ENCODE data around the gene PRKCD. TPM values are rescaled to one million over a fixed set of nuclear protein-coding genes. Genes with fewer than 3 reads are reported as not detected.

The PRKCD gene
- total RNA-seq, 4 donors from 2014 or later = 36.3 to 73.1 (median 70.6) TPM

DNA sequence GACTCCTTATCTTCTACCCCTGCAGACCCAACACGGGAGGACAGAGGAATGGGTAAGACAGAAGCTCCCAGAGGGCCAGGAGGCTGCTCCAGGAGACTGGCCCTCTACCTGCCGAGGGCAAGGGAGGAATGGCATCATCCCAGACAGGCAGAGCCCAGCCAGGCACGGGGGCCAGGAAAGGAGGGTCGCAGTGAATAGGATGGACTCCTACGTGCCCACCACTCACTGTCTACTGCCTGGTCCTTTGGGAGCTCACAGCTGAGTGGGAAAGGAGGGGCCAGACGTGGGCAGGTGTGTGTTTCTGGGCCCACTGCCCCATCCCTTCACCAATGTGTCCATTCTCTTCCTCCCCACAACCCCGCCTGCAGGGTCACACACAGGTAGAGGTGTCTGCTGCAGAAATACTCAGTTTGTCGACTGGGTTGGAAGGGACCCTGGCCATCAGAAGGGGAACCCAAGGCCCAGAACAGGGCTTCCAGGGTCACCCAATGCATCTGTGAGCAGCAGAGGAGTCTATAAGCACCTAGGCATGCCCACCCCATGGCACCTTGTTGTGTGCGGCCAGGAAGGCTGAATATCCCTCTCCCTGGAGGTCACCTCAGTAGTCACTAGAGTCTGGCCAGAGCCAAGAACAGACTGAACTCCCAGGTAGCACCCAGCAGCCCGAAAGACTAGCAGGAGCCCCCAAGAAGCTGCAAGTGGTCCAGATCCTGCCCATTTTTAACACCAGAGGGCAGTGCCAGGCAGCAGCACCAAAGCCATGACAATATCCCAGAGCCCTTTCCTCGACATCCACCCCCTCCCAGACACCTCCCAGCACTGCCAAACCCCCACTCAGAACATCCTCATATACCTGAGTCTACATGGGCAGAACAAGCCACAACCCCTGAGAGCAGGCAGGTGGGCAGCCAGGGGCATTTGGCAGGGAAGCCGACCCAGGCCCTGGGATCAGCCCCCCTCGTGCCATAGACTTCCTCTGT is 70.8 kb downstream of the PRKCD start:
- peaks cover 0 to 11% (median 6%) of the 10 kb centered on the region in 4 donors for H3K4me1 ChIP-seq
- no peak overlapping the region for H3K27ac ChIP-seq
- H3K9me3 ChIP-seq = no peaks in the 10 kb centered on the region
- DNase-seq = peak in 1 of 3 donors; percentile 34
- no peaks in the 10 kb centered on the region for H3K27me3 ChIP-seq
- TF ChIP-seq POLR2A (IDR thresholded peaks at IDR 0.05) = no peak
- TF ChIP-seq, protein P1, sequence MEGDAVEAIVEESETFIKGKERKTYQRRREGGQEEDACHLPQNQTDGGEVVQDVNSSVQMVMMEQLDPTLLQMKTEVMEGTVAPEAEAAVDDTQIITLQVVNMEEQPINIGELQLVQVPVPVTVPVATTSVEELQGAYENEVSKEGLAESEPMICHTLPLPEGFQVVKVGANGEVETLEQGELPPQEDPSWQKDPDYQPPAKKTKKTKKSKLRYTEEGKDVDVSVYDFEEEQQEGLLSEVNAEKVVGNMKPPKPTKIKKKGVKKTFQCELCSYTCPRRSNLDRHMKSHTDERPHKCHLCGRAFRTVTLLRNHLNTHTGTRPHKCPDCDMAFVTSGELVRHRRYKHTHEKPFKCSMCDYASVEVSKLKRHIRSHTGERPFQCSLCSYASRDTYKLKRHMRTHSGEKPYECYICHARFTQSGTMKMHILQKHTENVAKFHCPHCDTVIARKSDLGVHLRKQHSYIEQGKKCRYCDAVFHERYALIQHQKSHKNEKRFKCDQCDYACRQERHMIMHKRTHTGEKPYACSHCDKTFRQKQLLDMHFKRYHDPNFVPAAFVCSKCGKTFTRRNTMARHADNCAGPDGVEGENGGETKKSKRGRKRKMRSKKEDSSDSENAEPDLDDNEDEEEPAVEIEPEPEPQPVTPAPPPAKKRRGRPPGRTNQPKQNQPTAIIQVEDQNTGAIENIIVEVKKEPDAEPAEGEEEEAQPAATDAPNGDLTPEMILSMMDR (IDR thresholded peaks at IDR 0.05) = no peak
- peaks cover 0 to 84% (median 0%) of the 10 kb centered on the region in 3 donors for H3K36me3 ChIP-seq
- H3K4me3 ChIP-seq = no peak overlapping the region

DNA sequence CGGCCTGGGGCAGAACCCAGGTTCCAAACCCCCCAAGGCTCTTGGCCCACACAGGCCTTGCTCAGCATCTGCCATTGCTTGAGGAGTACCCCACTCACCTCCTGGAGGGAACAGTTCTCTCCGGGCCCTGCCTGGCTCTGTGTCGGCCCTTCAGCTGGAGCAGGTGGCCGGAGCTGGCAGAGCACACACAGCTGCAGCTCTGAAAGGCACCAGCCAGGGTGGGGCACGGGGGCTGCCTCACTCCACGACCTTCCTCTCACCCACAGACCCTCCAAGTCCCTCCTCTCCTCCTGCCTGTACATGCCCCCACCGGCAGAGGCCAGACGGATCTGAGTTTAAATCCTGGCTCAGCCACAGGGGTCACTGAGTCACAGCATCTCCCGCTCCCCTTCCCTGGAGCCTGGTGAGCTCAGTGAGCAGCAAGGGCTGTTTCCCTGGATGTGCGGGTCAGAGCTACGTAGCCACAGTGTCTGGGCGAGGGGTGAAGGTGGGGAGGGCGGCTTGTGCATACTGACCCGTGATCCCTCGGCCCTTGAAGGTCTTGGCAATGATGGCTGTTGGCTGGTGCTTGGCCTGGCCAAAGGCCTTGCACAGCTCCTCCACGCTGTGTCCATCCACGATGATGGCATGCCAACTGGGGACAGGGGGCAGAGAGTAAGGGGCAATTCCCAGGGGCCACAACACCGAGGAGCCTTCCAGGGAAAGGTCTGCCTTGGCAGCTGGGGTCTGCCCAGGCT is 71.8 kb downstream of the PRKCD start:
- Histone ChIP-seq H3K4me1 (peaks cover 0 to 19% (median 6%) of the 10 kb centered on the region in 4 donors), H3K4me3 (no peak overlapping the region), H3K27me3 (no peaks in the 10 kb centered on the region), H3K27ac (no peak overlapping the region), H3K9me3 (no peaks in the 10 kb centered on the region), H3K36me3 (peaks cover 0 to 74% (median 0%) of the 10 kb centered on the region in 3 donors)
- TF ChIP-seq, protein P1 (IDR thresholded peaks at IDR 0.05) = no peak
- TF ChIP-seq POLR2A (IDR thresholded peaks at IDR 0.05) = no peak
- DNase-seq = peak in 1 of 3 donors; percentile 36

DNA sequence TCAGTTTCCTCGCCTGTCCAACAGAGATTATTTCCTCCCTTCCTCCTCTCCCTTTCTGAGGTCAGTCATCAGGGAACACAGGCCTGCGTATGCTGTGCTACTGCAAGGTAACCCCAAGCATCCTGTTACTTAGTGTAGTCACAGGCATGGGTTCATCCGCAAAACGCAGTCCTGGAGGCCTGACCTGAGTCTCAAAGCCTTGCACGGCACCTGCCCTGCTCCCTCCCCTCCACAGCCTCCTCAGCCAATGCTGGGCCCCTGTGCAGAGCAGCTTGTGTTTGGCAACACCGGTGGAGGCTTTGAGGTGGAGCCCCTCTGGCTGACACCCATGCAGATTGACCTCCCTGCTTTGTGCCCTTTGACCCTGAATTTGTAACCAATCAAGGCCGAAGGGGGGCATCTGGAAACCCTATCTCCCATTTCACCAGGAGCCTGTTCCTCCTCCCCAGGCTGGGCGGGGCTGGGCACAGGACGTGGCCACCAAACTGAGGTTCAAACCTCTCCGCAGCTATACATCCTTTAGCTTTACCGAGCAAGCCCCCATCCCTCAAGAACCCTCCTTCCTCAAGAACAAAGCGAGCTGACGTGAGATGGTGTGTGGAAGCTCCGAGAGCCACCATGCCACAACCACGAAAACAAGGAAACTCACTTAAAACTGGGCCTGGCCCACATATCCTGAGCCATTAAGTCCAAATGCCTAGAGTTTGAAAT is 73.3 kb downstream of the PRKCD start:
- H3K27ac ChIP-seq = no peak overlapping the region
- peaks cover 0 to 30% (median 11%) of the 10 kb centered on the region in 4 donors for H3K4me1 ChIP-seq
- no peaks in the 10 kb centered on the region for H3K9me3 ChIP-seq
- H3K27me3 ChIP-seq = no peaks in the 10 kb centered on the region
- H3K4me3 ChIP-seq = no peak overlapping the region
- DNase-seq = no peak
- peaks cover 0 to 70% (median 0%) of the 10 kb centered on the region in 3 donors for H3K36me3 ChIP-seq
- TF ChIP-seq, protein P1 (IDR thresholded peaks at IDR 0.05) = no peak
- no peak for TF ChIP-seq POLR2A (IDR thresholded peaks at IDR 0.05)

DNA sequence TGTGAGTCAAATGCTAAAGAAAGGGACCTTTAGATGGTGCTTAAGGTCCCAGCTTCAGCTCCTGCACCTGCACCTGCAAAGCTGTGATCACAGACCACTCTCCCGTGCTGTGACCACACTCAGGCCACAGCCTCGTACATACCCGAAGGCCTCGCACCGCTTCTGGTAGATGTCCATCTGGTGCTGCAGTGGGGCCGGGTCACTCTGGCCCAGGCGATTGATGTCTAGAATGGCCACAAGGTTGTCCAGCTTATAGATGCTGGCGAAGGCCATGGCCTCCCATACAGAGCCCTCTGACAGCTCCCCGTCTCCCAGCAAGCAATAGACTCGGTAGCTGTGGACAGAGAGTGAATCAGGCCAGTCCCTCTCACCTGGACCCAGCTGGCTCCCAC is 73.8 kb downstream of the PRKCD start:
- Histone ChIP-seq H3K4me3 (no peak overlapping the region), H3K36me3 (peaks cover 0 to 70% (median 0%) of the 10 kb centered on the region in 3 donors), H3K4me1 (peaks cover 0 to 36% (median 11%) of the 10 kb centered on the region in 4 donors), H3K27me3 (no peaks in the 10 kb centered on the region), H3K9me3 (no peaks in the 10 kb centered on the region), H3K27ac (no peak overlapping the region)
- TF ChIP-seq, protein P1 (IDR thresholded peaks at IDR 0.05) = no peak
- TF ChIP-seq POLR2A (IDR thresholded peaks at IDR 0.05) = no peak
- DNase-seq = no peak

DNA sequence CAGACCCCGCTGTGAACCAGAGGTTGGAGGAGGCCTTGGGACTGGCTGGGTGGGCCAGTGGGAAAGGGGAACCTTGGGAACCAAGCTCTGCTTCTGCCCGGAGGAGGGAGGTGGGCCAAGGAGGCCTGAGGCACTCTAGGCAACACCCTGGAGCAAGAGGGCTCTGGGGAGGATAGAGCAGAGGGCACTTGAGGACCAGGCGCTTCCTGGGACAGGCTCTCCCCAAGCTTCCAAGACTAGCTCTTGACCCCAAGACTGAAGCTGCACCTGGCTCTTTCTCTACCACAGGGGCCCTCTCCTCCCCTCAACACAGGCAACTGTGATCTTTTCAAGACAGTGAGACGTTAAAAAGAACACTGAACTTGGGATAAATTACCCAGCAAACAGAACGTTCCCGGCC is 74.5 kb downstream of the PRKCD start:
- Histone ChIP-seq H3K27me3 (no peaks in the 10 kb centered on the region), H3K4me3 (no peak overlapping the region), H3K9me3 (no peaks in the 10 kb centered on the region), H3K27ac (peak overlapping the region in 1 of 4 donors; percentile 3), H3K4me1 (peaks cover 0 to 38% (median 11%) of the 10 kb centered on the region in 4 donors), H3K36me3 (peaks cover 0 to 70% (median 0%) of the 10 kb centered on the region in 3 donors)
- TF ChIP-seq, protein P1 (IDR thresholded peaks at IDR 0.05) = no peak
- no peak for TF ChIP-seq POLR2A (IDR thresholded peaks at IDR 0.05)
- no peak for DNase-seq

Data from Peyer's patch (tissue), 4 donors.